Endothelial cell of umbilical vein (primary cell): ENCODE measurements around the gene HIC1. TPM values are rescaled to one million over a fixed set of nuclear protein-coding genes. Genes with fewer than 3 reads are reported as not detected.

Source experiments
- BruUV-seq: library from RNA; stranded (reverse); fragments of 400-500 nt; replicated peaks from 2 replicates; lab custom pipeline; 2021; lab: Mats Ljungman, UMichigan
- CTCF ChIA-PET: fragments of 300-600, 350-600 bp; sonication (Branson Sonifier 250); formaldehyde crosslinking; loops from one replicate; lab custom pipeline; 2021; ENCODE audit warnings: antibody characterized with exemption, inconsistent platforms; lab: Charles Lee
- POLR2A ChIA-PET: fragments of 300-600, 350-600 bp; sonication (Branson Sonifier 250); formaldehyde crosslinking; loops from one replicate; lab custom pipeline; 2021; ENCODE audit warnings: antibody characterized with exemption, inconsistent platforms; lab: Charles Lee
- DNase-seq: peaks from one replicate; pipeline ENCODE4 v3.0.0-alpha.2; 2011; ENCODE audit warnings: low read depth, low spot score
- FAIRE-seq: peaks from 2 replicates; lab custom pipeline; 2011; peaks lifted over from hg19 to GRCh38; lab: Jason Lieb, UNC
- H2AFZ ChIP-seq: 2 replicates; pipeline ENCODE4 v1.6.0; 2012; ENCODE audit warnings: low read depth, low read length, control low read depth, inconsistent platforms
- H3K27ac ChIP-seq: 2 replicates; pipeline ENCODE4 v1.5.1; 2011; ENCODE audit warnings: low read depth, mild to moderate bottlenecking, control low read depth, low read length, moderate library complexity; ENCODE audit not compliant: insufficient read depth
- H3K27me3 ChIP-seq, 2 experiments: 2 replicates each; pipeline versions ENCODE4 v1.6.0 to v1.6.1; 2011; ENCODE audit warnings: low read length in 2 of 2, mixed read lengths in 1 of 2; ENCODE audit not compliant: control insufficient read depth in 2 of 2, insufficient read depth in 2 of 2
- H3K36me3 ChIP-seq, 2 experiments: 2 replicates in 1 of 2; 3 replicates in 1 of 2; pipeline ENCODE4 v1.5.1; 2011; ENCODE audit warnings: low read length in 2 of 2, mild to moderate bottlenecking in 1 of 2, moderate library complexity in 1 of 2; ENCODE audit not compliant: control insufficient read depth in 2 of 2, insufficient read depth in 2 of 2; ENCODE audit errors: extremely low read depth in 1 of 2
- H3K4me1 ChIP-seq: 3 replicates; pipeline ENCODE4 v1.5.1; 2011; ENCODE audit warnings: mild to moderate bottlenecking, low read length; ENCODE audit not compliant: control insufficient read depth, insufficient read depth; ENCODE audit errors: extremely low read depth
- H3K4me2 ChIP-seq: 2 replicates; pipeline ENCODE4 v1.6.1; 2011; ENCODE audit warnings: low read length, control low read depth, mixed read lengths; ENCODE audit not compliant: insufficient read depth
- H3K4me3 ChIP-seq, 3 experiments: fragments of 200-600 bp in 1 of 3; sonication (generic), shearing (Covaris generic) in 1 of 3; replicated peaks in 1 of 3; 2 replicates each; pipeline ENCODE4 v1.5.1; 2011 to 2016; ENCODE audit warnings: control low read depth in 3 of 3, low read length in 3 of 3, mild to moderate bottlenecking in 2 of 3, inconsistent platforms in 1 of 3, low read depth in 1 of 3, moderate library complexity in 1 of 3; ENCODE audit not compliant: insufficient read depth in 1 of 3
- H3K79me2 ChIP-seq: 2 replicates; pipeline ENCODE4 v1.6.0; 2012; ENCODE audit warnings: low read length, inconsistent platforms; ENCODE audit not compliant: control insufficient read depth, insufficient read depth
- H3K9ac ChIP-seq: replicated peaks from 2 replicates; pipeline ENCODE3; 2011; ENCODE audit warnings: low read length, control low read depth; ENCODE audit not compliant: insufficient read depth; ENCODE audit errors: extremely low read depth
- H3K9me1 ChIP-seq: replicated peaks from 3 replicates; pipeline ENCODE4 v1.6.0; 2011; ENCODE audit warnings: mild to moderate bottlenecking, low read length; ENCODE audit not compliant: control insufficient read depth, insufficient read depth; ENCODE audit errors: extremely low read depth
- H3K9me3 ChIP-seq: replicated peaks from 2 replicates; pipeline ENCODE4 v1.5.1; 2012; ENCODE audit warnings: low read length, inconsistent platforms; ENCODE audit not compliant: control insufficient read depth, insufficient read depth
- H4K20me1 ChIP-seq: replicated peaks from 2 replicates; pipeline ENCODE3; 2011; ENCODE audit warnings: mild to moderate bottlenecking, low read length; ENCODE audit not compliant: control insufficient read depth, insufficient read depth; ENCODE audit errors: extremely low read depth
- EZH2 ChIP-seq: IDR thresholded peaks from 2 replicates; pipeline ENCODE4 v1.6.1; 2012; ENCODE audit warnings: borderline replicate concordance, low read depth, mild to moderate bottlenecking, moderate library complexity, low read length, inconsistent platforms; ENCODE audit not compliant: severe bottlenecking
- FOS ChIP-seq: IDR thresholded peaks from 2 replicates; pipeline ENCODE4 v1.6.1; 2011; ENCODE audit warnings: mild to moderate bottlenecking, low read length, moderate library complexity, borderline replicate concordance; ENCODE audit not compliant: insufficient read depth
- GATA2 ChIP-seq: IDR thresholded peaks from 2 replicates; pipeline ENCODE4 v1.7.0; 2011; ENCODE audit warnings: low read depth, mild to moderate bottlenecking, moderate library complexity, mixed read lengths, low read length; ENCODE audit not compliant: insufficient read length, insufficient read depth
- JUN ChIP-seq: IDR thresholded peaks from 2 replicates; pipeline ENCODE4 v1.6.1; 2011; ENCODE audit warnings: borderline replicate concordance, low read depth; ENCODE audit not compliant: insufficient read length, insufficient read depth
- MYC ChIP-seq: IDR thresholded peaks from one replicate; pipeline ENCODE4 v1.6.1; 2011; ENCODE audit warnings: mild to moderate bottlenecking, low read depth, low read length
- POLR2A ChIP-seq: IDR thresholded peaks from 2 replicates; pipeline ENCODE4 v1.6.1; 2012; ENCODE audit warnings: low read depth, mild to moderate bottlenecking, control low read depth, low read length
- POLR2AphosphoS5 ChIP-seq: IDR thresholded peaks from 2 replicates; pipeline ENCODE4 v1.6.1; 2012; ENCODE audit warnings: low read depth, mild to moderate bottlenecking, control low read depth, low read length, moderate library complexity; ENCODE audit not compliant: insufficient read depth
- dilution Hi-C: fragments of 300-500 bp; cut with MboI; formaldehyde crosslinking; loops from one replicate; pipeline ENCODE4 v1.15.0; 2019; ENCODE audit warnings: low sequenced_read_pairs; ENCODE audit not compliant: extremely low pct_ligation_motif_present
- intact Hi-C: fragments of 100-400 bp; cut with micrococcal nuclease; formaldehyde crosslinking; loops from one replicate; pipeline ENCODE4 v1.10.0; 2022
- polyA plus RNA-seq, 4 experiments: library from polyadenylated mRNA; depleted of rRNA in 3 of 4; stranded (reverse) in 3 of 4; unstranded in 1 of 4; fragments of >200 nt; gene quantifications; 2 replicates each; pipeline versions ENCODE4 v1.2.1 to v1.2.3, GENCODE V29; 2011 to 2012; ENCODE audit warnings: missing spikeins in 1 of 4
- total RNA-seq: library from RNA; stranded (reverse); gene quantifications from 2 replicates; pipeline ENCODE4 v1.2.3, GENCODE V29; 2021
- TF ChIP-seq, protein P1 (sequence below), 2 donors: IDR thresholded peaks; 1 replicate in 1 of 2; 2 replicates in 1 of 2; pipeline ENCODE4 v1.5.1; 2011; ENCODE audit warnings: low read length in 2 of 2, mild to moderate bottlenecking in 2 of 2, moderate library complexity in 2 of 2, control low read depth in 1 of 2, inconsistent platforms in 1 of 2, low read depth in 1 of 2; ENCODE audit not compliant: insufficient read depth in 1 of 2; ENCODE audit errors: extremely low read depth in 1 of 2

Gene HIC1
- total and polyA plus RNA-seq, 2 donors (not counting 3 experiments of a cell fraction or from before 2014, with no cell fraction given), result 18.2 to 35.5 TPM

DNA sequence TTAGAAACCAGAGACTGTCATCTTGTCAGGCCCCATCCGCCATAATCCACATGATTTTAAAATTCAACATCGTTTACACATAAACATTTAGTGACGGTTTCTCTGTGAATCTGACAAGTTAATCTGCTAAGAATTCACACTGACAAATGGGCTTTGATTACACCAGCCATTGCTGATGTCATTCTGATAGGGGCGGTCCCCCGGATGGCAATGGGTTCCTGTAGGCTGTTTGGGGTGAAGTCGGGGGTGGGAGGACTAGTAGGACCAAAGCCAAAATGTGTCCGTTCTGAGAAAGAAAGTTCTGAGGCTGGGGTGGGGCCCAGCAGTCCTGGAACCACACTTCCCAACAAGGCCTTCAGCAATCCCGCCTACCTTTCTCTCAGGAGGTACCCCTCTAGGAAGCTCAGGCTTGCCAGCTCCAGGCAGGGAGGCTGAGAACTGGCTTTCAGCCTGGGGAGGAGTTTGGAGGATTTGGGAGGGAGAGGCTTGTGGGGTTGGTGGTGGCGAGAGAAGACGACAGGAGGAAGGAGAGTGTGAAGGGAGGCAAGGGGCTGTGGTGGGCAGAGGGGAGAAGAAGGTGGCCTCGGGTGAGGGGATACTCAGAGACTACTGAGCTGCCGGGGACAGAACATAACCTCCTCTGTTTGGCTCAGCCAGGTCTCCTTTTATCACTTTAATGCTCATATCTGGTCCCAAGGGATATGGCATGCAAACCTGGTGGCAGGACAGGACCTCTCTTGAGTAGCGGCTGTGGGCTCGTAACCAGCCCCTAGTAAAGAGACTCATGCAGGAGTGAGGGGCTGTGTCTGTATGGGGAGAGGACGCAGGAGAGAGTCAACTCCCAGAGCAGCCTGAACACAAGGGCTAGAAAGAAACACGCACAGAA lies 8.6 kb downstream of the HIC1 start:
- POLR2A ChIA-PET, result no interaction called here
- Histone ChIP-seq H3K27ac (peak overlapping the region; percentile 4), H3K4me2 (no peak overlapping the region), H3K9me3 (no peaks in the 10 kb centered on the region), H3K4me3 (no peak overlapping the region), H3K9ac (no peak overlapping the region), H3K27me3 (no peaks in the 10 kb centered on the region), H3K4me1 (peaks cover 43% of the 10 kb centered on the region), H3K9me1 (no peaks in the 10 kb centered on the region), H4K20me1 (no peaks in the 10 kb centered on the region), H3K79me2 (peaks cover 11% of the 10 kb centered on the region), H3K36me3 (peaks cover 1 to 13% of the 10 kb centered on the region in 2 experiments), H2AFZ (no peak overlapping the region)
- CTCF ChIA-PET, result interaction anchor here (0.9 to 17.2 kb wide), 5 partner anchors 8 to 190 kb away, joined by 3 to 455 read pairs (median 5); partner anchors contain the start of gene HIC1
- no TSS peak for BruUV-seq
- TF ChIP-seq EZH2, result no peak
- TF ChIP-seq POLR2A, result no peak
- TF ChIP-seq FOS, result no peak
- no peak for TF ChIP-seq MYC
- TF ChIP-seq JUN, result no peak
- no peak for TF ChIP-seq GATA2
- TF ChIP-seq, protein P1, sequence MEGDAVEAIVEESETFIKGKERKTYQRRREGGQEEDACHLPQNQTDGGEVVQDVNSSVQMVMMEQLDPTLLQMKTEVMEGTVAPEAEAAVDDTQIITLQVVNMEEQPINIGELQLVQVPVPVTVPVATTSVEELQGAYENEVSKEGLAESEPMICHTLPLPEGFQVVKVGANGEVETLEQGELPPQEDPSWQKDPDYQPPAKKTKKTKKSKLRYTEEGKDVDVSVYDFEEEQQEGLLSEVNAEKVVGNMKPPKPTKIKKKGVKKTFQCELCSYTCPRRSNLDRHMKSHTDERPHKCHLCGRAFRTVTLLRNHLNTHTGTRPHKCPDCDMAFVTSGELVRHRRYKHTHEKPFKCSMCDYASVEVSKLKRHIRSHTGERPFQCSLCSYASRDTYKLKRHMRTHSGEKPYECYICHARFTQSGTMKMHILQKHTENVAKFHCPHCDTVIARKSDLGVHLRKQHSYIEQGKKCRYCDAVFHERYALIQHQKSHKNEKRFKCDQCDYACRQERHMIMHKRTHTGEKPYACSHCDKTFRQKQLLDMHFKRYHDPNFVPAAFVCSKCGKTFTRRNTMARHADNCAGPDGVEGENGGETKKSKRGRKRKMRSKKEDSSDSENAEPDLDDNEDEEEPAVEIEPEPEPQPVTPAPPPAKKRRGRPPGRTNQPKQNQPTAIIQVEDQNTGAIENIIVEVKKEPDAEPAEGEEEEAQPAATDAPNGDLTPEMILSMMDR (IDR thresholded peaks at IDR 0.05; ENCODE audit: extremely low read depth in 1 of 2, insufficient read depth in 1 of 2, low read depth in 1 of 2, low read length in 2 of 2), result no peak
- TF ChIP-seq POLR2AphosphoS5, result no peak
- intact Hi-C loops, result no loop called here
- DNase-seq (no peak), FAIRE-seq (no peak)
- dilution Hi-C loops, result no loop called here
